HCEC 1CT (cell line): ENCODE results near the gene EMP2.
"Not testable (repeated sequence)": the region's sequence is repeated elsewhere in the genome, so short reads cannot be mapped to it uniquely, and the experiment has no call there.

Experiments
- DNase-seq: peaks from one replicate; pipeline ENCODE4 v3.0.0-alpha.2; 2017

Gene EMP2

DNA sequence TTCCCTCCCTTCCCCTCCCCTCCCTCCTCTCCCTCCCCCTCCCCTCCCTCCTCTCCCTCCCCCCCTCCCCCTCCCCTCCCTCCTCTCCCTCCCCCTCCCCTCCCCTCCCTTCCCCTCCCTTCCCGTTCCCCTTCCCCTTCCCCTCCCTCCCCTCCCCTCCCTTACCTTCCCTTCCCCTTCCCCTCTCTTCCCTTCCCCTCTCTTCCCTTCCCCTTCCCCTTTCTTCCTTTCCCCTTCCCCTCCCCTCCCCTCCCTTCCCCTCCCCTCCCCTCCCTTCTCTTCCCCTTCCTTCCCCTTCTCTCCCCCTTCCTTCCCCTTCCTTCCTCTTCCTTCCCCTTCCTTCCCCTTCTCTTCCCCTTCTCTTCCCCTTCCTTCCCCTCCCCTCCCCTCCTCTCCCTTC, 61.1 kb downstream of the EMP2 start:
- DNase-seq = no peak

DNA sequence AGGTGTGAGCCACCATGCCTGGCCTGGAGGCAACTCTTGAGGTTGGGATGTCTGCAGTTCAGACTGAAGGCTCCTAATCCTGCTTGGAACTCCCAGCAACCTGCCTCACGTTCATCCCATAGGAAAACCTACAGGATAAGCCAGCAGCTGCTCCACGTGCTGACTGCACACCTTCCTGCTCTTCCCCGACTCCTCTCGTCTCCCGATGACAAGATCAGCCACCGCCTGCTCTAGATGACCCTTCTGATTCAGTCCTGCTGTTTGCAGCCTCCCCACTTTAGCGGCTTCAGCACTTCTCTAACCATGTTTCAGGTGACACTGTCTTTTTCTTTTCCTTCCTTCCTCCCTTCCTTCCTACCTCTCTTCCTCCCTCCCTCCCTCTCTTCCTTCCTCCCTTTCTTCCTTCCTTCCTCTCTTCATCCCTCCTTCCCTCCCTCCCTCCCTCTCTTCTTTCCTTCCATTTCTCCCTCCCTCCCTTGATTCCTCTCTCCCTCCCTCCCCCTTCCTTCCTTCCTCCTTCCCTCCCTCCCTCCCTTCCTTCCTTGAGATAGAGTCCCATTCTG, 61.8 kb downstream of the EMP2 start:
- DNase-seq = no peak

DNA sequence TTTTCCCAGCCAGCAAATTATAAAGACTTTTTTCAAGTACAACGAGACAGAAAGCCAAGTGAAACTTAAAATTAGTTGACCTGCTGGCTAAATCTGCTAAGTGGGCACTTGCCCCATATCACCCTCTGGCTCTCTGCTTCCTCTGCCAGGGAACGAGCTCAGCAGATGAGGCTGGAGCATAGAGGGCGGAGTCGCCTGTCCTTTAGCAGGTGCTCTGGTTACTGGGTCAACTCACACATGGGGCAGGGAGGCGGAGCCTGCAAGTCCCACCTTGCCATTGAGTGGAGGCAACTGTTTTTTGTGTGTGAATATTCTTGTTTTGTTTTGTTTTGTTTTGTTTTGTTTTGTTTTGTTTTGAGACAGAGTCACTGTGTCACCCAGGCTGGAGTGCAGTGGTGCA, 62.5 kb downstream of the EMP2 start:
- DNase-seq = no peak

DNA sequence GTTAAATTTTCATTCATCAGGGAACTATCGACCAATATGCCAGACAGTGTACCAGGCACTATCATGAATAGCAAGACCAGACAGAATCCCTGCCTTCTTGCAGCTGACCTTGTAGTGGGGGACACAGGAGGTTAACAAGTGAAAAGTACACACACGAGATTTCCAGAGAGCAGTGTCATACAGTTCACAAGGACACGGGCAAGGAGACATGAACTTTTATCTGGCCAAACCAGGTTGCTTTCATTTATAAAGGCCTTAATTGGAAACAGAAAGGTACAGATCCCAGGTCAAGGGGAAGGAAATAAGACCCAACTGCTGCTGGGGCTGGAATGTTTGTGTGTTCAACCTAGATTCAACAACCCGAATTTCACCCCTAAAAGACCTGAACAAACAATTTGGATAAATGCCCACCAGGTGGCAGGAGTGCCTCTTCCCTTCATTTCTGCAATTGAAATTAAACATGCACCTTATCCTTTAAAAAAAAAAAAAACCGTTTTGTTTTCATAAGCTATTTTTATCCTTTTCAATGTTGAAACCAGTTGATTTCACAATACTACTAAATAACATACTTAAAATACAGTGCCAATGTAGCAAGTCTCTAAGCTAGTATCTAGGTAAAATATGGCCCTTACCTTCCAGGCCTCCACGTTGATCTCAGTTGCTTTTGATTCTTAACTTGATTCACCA, 65.9 kb downstream of the EMP2 start:
- peak; percentile 76 for DNase-seq

DNA sequence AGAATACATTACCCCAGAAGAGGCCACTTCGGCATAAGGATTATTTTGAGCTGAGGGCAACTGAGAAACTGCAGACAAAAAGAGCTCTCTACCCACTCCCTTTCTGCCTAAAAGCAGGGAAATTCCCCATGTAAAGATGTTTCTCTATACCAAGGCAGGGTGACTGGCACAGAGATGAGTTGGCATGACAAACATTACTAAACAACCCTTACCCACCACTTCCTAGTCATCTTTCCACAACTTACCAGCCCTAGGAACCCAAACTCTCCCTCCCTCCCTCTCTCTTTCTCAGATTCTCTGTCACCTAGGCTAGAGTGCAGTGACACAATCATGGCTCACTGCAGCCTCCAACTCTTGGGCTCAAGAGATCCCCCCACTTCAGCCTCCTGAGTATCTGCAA, 68.6 kb downstream of the EMP2 start:
- no peak for DNase-seq

DNA sequence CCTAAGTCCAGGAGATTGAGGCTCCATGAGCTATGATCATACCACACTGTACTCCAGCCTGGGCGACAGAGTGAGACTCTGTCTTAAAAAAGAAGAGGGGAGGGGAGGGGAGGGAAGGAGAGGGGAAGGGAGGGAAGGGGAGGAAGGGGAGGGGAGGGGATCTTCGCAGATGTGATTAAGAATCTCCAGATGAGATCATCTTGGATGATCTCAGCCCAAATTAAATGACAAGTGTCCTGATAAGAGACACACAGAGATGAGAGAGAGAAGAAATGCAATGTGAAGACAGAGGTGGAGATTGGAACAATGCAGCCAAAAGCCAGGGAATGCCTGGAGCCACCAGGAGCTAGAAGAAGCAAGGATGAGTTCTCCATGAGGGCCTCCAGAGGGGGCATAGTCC, 70.1 kb downstream of the EMP2 start:
- DNase-seq = no peak

DNA sequence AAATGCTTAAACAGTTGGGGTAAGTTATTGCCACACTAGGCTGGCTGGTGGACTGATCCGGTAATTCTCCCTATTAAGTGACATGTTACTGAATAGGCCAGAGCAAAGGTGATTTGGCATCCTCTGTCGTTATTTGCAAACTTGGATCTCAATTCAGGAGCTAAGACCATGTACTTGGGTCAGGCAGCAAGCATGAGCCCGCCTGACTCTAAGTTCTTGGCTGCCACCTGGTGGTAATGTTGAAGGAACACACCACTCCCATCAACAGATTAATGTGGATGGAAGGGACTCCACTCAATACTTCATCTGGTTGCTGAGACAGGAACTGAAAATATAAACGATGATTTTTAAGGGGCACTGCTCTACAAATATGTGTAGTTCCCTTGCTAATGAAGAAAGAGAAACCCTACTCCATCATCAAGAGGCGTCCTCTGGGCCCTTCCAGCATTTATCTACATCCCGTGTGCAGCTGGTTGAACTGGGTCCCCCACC, 70.8 kb downstream of the EMP2 start:
- DNase-seq = peak; percentile 63

DNA sequence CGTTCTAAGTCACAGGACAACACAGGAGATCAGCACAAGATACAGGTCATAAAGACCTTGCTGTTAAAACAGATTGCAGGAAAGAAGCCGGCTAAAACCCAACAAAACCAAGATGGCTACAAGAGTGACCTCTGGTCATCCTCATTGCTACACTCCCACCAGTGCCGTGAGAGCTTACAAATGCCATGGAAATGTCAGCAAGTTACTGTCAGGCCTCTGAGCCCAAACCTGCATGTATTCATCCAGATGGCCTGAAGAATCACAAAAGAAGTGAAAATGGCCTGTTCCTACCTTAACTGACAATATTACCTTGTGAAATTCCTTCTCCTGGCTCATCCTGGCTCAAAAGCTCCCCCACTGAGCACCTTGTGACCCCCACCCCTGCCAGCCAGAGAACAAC, 75.1 kb downstream of the EMP2 start:
- not testable (repeated sequence) for DNase-seq

DNA sequence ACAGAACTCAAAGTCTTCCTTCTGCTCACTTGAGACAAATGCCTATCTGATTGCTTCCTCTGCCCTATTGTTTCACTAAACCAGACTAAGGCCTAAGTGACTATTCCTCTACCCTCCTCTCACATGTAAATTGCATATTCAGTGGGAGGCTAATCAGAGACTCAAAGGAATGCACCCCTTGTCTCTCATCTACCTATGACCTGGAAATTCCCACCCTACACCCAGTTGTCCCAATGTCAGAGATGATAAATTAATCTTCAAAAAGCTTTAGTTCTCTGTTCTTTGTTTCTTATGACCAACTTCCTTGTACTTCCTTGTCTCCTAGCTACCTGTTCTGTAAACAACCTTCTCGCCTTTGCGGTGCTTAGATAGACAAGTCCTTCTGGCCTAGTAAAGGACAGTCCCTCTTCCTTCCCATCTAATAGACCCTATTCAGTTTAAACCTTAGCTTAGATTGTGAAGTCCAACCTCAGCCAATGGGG, 76.0 kb downstream of the EMP2 start:
- DNase-seq = no peak

DNA sequence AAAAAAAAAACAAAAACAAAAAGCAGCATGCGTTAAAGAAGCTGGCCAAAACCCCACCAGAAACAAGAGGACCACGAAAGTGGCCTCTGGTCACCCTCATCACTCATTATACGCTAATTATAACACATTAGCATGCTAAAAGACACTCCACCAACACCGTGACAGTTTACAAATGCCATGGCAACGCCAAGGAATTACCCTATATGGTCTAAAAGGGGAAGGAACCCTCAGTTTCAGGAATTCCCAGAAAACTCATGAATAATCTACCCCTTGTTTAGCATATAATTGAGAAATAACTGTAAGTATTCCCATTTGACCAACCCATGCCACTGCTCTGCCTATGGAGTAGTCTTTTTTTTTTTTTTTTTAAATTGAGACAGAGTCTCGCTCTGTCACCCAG, 77.6 kb downstream of the EMP2 start:
- no peak for DNase-seq

DNA sequence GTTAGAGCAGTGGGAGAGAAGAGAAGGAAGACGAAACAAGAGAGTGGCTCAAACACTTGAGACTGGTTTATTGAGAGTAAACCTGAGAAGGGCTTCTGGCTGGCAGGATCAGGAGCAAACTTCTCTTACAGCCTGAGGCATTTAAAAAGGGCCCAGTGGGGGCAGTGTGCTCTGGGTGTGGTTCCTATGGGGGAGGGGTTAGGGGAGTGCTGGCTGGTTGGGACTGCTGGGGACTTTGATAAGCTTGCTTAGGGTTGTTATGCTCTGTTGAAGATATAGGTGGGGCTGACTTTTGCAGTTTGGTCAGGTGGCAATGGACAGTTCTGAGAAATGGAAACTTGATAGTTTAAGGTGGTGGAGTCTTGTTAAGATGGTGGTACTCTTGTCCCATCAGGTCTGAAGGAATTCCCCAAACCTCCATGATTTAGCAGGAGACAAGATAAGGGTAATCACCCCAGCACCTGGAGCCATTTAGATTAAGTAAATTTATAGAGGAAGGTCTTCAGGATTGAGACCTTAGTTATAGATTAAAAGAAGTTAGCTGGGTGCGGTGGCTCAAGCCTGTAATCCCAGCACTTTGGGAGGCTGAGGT, 79.3 kb downstream of the EMP2 start:
- no peak for DNase-seq

DNA sequence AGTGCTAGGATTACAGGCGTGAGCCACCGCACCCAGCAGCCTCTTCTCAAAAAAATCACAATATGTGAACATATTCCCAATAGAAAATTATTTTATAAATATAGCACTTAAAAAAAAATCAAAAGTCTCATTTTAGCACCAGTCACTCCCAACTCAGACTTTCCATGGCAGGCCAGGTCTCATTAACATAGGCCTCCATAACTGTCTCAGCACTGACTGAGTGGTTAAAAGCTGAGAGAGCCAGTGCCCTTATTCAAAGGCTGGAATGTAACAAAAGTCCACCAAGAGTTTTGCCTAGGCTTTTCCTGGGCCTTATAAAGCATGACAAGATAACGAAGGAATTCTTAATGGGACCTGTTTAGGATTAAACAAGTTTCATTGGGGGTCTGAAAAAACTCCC, 79.8 kb downstream of the EMP2 start:
- no peak for DNase-seq

DNA sequence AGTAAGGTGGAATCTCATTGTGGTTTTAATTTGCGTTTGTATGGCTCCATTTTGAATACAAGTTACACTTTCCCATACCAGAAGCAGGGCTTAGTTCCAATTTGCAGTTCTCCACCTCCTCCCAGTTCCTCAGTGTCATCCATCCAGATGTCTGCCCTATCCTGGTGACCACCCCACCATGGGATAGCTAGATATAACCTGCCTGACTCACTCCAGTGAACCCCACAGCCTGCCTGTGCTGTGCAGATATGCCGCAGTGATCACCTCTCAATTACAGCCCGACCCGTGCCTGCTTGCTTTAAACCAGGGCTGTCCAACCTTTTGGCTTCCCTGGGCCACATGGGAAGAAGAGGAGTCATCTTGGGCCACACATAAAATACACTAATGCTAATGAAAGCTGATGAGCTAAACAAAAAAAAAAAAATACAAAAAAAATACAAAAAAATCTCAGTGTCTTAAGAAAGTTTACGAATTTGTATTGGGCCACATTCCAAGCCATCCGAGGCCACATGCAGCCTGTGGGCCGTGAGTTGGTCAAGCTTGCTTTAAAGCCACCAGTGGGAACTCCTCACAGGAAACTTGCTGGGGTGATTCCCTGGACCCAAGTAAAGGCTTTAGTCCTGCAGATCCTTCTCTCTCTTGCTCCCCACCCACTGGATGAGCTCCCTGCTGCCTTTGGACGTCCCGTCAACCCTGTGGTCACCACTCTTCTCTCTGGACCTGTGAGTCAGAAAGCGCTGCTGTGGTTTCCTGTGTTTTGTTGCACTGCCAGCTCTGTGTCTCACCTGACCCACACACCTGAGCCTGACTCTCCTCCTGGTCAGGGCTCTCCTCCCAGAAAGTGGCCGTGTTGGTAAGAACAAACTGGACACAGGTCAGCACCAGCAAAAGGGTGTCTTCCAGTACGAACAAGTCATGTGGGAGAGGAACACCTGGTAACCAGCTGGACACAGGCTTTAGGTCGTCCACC, 83.0 kb downstream of the EMP2 start:
- DNase-seq = no peak

DNA sequence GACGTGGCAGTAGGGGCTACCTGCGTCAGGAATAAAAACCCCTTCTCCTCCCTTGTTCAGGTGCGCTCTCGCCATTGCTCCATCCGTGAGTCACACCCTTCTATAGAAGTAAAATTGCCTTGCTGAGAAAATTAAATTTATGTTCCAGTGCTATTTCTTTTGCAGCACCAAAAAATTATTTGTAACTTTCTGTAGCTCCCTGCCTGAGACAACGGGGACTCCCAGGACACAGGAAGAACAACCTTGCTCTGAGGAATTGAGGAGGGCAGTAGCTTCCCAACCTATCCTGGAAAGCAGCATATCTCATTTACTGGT, 85.4 kb downstream of the EMP2 start:
- DNase-seq = no peak

DNA sequence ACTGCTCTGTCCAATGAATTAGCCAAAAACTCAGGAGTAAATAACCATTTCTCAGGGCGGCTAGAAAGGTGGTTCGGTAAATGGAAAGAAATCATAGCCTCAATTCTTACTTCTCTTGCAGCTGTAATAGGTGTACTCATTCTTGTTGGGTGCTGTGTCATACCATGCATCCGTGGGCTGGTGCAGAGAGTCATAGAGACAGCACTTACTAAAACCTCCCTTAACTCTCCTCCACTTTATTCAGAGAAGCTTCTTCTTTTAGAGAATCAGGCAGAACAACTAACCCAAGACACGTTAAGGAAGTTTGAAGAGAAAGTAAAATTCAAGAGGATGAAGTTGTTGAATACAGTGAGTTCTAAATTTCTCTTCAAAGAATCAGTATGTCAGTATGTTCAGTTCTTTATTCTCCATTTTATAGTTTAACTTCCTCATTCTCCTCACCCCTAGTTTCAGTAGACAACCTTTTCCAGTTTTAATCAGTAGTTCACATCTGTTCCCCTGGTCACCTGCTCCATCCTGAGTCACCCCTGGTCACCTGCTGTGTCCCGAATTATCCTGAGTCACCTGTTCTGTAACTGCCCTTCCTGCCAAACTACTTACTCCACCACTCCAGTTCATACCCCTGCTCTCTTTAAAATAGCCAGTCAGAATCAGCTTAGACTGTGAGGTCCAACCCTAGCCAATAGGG, 85.9 kb downstream of the EMP2 start:
- DNase-seq = no peak

DNA sequence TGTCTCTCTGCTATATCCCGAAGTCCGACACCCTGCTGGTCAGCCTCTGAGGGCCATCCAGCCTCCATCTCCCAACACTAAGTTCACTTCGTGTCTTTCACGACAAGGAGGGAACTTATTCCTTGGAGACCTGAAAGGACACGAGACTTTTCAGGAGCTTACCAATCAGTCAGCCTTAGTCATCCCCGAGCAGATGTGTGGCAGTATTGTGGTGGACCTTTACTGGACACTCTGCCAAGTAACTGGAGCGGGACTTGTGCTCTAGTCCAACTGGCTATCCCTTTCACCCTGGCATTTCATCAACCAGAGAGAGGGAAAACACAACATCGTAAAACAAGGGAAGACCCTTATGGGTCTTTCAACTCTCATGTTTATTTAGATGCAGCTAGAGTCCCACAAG, 87.1 kb downstream of the EMP2 start:
- DNase-seq = no peak

DNA sequence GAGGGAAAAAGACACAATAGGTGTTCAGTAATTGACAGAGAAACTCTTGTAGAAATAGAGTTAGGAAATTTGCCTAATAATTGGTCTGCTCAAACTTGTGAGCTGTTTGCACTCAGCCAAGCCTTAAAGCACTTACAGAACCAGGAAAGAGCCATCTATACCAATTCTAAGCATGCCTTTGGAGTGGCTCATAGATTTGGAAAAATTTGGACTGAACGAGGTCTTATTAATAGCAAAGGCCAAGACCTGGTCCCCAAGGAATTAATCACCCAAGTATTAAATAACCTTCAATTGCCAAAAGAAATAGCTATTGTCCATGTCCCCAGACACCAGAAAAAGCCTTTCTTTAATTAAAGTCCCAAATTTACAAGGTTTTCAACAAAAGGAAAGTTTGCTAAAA, 90.3 kb downstream of the EMP2 start:
- DNase-seq = no peak

DNA sequence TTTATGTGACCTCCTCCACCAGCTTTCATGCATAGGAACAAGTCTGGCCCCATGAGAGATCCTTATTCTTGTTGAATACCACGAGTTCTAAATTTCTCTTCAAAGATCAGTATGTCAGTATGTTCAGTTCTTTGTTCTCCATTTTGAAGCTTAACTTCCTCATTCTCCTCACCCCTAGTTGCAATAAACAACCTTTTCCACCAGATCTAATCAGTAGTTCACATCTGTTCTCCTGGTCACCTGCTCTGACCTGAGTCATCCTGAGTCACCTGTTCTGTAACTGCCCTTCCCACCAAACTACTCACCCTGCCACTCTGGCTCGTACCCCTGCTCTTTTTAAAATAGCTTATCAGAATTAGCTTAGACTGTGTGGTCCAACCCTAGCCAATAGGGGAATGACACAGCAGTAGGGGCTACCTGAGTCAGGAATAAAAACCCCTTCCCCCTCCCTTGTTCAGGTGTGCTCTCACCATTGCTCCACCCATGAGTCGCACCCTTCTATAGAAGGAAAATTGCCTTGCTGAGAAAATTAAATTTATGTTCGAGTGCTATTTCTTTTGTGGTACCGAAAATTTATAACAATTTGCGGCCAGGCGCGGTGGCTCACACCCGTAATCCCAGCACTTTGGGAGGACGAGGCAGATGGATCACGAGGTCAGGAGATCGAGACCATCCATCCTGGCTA, 94.6 kb downstream of the EMP2 start:
- DNase-seq = no peak

DNA sequence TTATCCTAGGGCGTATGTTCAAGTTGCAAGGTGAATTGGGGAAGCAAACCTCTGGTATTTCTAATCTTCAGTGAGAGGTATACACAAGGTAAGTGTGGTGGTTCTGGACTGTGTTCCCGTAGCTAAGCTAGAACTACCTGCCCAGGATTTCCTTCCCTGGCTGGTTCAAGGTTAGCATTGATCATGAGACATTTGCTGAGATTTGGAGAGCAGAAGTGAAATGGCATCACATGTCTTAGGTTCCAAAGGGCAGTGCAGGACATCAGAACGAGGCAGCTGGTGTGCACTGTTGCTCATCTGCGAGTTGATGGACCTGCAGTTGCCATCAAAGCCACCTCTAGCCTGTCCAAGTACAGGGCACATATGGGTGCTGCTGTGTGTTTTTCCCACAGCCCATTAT, 95.2 kb downstream of the EMP2 start:
- no peak for DNase-seq

DNA sequence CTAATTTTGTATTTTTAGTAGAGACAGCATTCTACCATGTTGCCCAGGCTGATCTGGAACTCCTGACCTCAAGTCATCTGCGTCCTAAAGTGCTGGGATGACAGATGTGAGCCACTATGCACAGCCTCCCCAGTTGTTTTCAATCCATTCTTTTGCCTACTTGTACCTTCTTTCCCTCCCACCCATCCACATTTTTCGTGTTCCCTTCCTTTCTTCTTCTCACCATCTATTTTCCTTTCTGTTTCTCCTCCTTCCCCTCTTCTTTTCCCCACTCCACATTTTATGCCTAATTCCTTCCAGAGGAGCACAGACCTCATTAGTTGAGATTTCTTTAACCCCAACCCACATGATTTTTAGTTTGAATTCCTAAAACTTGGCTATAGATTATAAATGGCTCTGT, 100.2 kb downstream of the EMP2 start:
- no peak for DNase-seq
